Left ventricle myocardium inferior (tissue), 1 donor: ENCODE results near the gene DMRT2. TPM values are rescaled to one million over a fixed set of nuclear protein-coding genes. Genes with fewer than 3 reads are reported as not detected.

Source experiments
- DNase-seq: peaks from one replicate; pipeline ENCODE4 v3.0.0-alpha.2; 2020
- H3K27ac ChIP-seq: fragments of 200-600 bp; replicated peaks from 2 replicates; pipeline ENCODE4 v1.8.0; 2021
- H3K27me3 ChIP-seq: fragments of 200-600 bp; 2 replicates; pipeline ENCODE4 v1.8.0; 2021; ENCODE audit warnings: low read depth
- H3K36me3 ChIP-seq: fragments of 200-600 bp; 2 replicates; pipeline ENCODE4 v1.8.0; 2021
- H3K4me1 ChIP-seq: fragments of 200-600 bp; 2 replicates; pipeline ENCODE4 v1.8.0; 2021
- H3K4me3 ChIP-seq: fragments of 200-600 bp; 2 replicates; pipeline ENCODE4 v1.8.0; 2021; ENCODE audit warnings: mild to moderate bottlenecking, moderate library complexity
- H3K9me3 ChIP-seq: fragments of 200-600 bp; replicated peaks from 2 replicates; pipeline ENCODE4 v1.8.0; 2021
- intact Hi-C: fragments of 100-400 bp; cut with micrococcal nuclease; formaldehyde crosslinking; loops from one replicate; pipeline ENCODE4 v1.11.0; 2022
- total RNA-seq: library from RNA; stranded (reverse); fragmentation: NEBNext Ultra II Directional; extraction: Animal tissue kit (Norgen Biotek cat#: 25700); gene quantifications from one replicate; pipeline ENCODE4 v1.2.1, GENCODE V29; 2021
- TF ChIP-seq, protein P1 (sequence below): fragments of 200-600 bp; IDR thresholded peaks from 2 replicates; pipeline ENCODE4 v1.8.0; 2021; ENCODE audit warnings: antibody characterized with exemption, mild to moderate bottlenecking, borderline replicate concordance
- donor health status: DM: no; HTN: yes; CAD: no; lungs with severe emphysema.

DMRT2 gene
- total RNA-seq, 1 donor from 2014 or later: not detected

DNA sequence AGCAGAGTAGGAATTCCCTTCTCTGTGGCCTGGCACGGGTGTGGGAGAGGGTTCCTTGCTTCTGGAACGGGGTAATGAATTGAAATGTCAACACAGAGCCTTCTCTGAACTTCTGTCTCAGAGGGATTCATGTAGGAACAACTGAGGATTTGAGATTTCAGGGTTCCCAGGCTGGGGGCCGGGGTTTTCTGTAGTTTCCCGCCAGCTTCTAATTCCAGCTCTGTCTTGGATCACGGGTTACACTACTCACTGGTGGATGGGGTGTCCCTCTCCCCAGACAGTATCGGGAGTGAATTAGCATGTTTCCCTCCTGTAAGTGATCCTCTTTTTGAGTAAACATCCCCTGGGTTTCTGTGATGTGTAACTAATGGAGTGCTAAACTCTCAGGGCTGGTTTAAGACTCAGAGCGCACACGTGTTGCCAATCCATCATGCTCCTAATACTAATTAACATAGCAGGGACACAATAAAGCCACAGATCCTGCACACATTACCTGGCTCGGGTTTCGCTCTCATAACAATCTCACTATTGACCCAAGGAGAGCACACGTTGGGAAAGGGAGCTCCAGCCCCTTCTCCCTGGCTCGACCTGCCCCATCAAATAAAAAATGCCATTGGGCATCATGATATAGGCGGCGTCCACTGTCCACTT is 18.1 kb upstream of the DMRT2 start:
- H3K4me3 ChIP-seq: no peak overlapping the region
- TF ChIP-seq, protein P1, sequence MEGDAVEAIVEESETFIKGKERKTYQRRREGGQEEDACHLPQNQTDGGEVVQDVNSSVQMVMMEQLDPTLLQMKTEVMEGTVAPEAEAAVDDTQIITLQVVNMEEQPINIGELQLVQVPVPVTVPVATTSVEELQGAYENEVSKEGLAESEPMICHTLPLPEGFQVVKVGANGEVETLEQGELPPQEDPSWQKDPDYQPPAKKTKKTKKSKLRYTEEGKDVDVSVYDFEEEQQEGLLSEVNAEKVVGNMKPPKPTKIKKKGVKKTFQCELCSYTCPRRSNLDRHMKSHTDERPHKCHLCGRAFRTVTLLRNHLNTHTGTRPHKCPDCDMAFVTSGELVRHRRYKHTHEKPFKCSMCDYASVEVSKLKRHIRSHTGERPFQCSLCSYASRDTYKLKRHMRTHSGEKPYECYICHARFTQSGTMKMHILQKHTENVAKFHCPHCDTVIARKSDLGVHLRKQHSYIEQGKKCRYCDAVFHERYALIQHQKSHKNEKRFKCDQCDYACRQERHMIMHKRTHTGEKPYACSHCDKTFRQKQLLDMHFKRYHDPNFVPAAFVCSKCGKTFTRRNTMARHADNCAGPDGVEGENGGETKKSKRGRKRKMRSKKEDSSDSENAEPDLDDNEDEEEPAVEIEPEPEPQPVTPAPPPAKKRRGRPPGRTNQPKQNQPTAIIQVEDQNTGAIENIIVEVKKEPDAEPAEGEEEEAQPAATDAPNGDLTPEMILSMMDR: no peak
- H3K9me3 ChIP-seq: no peaks in the 10 kb centered on the region
- no peaks in the 10 kb centered on the region for H3K36me3 ChIP-seq
- intact Hi-C loops: no loop called here
- DNase-seq: no peak
- peaks cover 95% of the 10 kb centered on the region for H3K27me3 ChIP-seq
- no peaks in the 10 kb centered on the region for H3K4me1 ChIP-seq
- H3K27ac ChIP-seq: no peak overlapping the region

DNA sequence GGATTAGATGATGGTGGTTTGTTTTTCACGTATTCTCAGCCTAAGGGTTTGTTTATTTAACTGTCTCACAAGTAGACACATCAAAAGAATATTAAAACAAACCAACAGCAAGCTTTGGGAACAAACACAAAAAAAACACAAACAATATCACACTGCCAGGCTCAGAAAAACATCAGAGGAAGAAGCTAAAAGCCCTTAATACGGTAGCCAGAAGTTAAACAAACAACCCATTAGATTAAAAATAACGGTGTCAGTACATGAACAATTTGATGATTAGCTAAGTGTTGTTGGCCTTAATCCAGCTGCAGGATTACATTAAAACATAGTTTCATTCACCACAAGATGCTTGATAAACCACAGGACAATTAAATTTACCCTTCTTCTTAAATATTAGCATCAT is 15.9 kb upstream of the DMRT2 start:
- no peaks in the 10 kb centered on the region for H3K4me1 ChIP-seq
- H3K36me3 ChIP-seq: no peaks in the 10 kb centered on the region
- H3K9me3 ChIP-seq: no peaks in the 10 kb centered on the region
- TF ChIP-seq, protein P1: no peak
- no peak overlapping the region for H3K27ac ChIP-seq
- no peak for DNase-seq
- intact Hi-C loops: no loop called here
- no peak overlapping the region for H3K4me3 ChIP-seq
- H3K27me3 ChIP-seq: peaks cover 99% of the 10 kb centered on the region

DNA sequence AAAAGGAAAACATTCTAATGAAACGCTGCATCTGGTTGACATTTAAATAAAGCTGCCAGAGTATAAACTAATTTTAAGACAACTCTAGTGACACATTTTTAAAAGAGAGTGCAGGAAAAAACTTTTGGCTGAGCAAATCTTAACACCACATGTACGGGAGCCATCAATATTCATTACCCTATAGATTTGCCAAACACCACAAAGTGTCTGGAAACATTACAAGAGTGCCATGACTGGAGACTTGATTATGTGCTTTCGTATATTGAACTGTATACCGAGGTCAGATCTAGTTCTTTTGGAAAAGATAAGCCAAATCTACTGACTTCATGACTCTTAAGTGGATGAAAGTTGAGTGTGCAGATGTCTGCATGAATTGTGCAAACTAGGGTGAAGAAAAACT is 10.6 kb upstream of the DMRT2 start:
- H3K4me1 ChIP-seq: peaks cover 8% of the 10 kb centered on the region
- no peak for DNase-seq
- H3K4me3 ChIP-seq: no peak overlapping the region
- no peak overlapping the region for H3K27ac ChIP-seq
- TF ChIP-seq, protein P1: no peak
- no peaks in the 10 kb centered on the region for H3K36me3 ChIP-seq
- no peaks in the 10 kb centered on the region for H3K9me3 ChIP-seq
- H3K27me3 ChIP-seq: peaks cover 99% of the 10 kb centered on the region
- intact Hi-C loops: no loop called here

DNA sequence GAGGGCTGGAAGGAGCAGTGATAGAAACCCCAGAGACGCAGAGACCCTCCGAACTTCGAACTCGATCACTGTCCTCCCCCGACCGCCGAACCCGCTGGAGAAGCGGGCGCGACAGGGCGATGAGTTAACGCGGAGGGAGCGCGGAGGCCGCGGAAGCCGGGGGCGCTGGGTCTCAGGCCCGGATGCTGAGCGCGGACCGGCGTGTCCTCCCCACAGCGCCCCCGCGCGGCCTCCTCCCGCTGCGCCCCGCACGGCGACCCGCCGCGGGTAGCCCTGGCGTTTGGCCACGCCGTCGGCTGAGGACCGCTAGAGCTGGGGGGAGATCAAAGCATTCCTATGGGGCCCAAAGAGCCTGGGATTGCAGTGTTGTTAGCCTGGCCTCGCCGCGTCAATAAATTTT is 7.7 kb upstream of the DMRT2 start:
- peak overlapping the region; percentile 44 for H3K4me3 ChIP-seq
- H3K4me1 ChIP-seq: peaks cover 31% of the 10 kb centered on the region
- TF ChIP-seq, protein P1: peak; percentile 33
- DNase-seq: no peak
- H3K27ac ChIP-seq: no peak overlapping the region
- intact Hi-C loops: no loop called here
- no peaks in the 10 kb centered on the region for H3K9me3 ChIP-seq
- H3K27me3 ChIP-seq: peaks cover 100% of the 10 kb centered on the region
- H3K36me3 ChIP-seq: no peaks in the 10 kb centered on the region

DNA sequence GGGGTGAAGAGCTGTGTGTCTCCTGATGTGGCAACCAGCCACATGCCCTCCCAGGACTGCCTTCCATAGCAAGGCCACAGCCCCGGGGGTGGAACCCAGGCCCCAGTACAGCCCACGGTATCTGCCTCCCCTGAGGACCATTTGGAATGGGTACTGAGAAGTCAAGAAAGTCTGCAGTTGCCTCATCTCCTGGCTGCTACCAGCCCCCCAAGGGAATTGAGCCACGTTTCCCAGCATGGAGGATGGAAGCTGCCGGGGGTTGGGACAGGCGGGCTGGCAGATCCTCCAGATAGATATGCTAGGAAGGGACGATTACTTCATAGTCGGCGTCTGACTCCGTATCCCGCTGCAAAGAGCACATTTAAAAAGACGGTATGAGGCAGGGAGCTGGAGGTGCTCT is 5.5 kb upstream of the DMRT2 start:
- no peaks in the 10 kb centered on the region for H3K9me3 ChIP-seq
- TF ChIP-seq, protein P1: no peak
- intact Hi-C loops: no loop called here
- H3K36me3 ChIP-seq: no peaks in the 10 kb centered on the region
- peaks cover 100% of the 10 kb centered on the region for H3K27me3 ChIP-seq
- H3K27ac ChIP-seq: no peak overlapping the region
- peak overlapping the region; percentile 9 for H3K4me3 ChIP-seq
- DNase-seq: peak; percentile 36
- H3K4me1 ChIP-seq: peaks cover 49% of the 10 kb centered on the region
